OCI-LY7 (cell line): ENCODE measurements around the gene ZNF311. TPM values are rescaled to one million over a fixed set of nuclear protein-coding genes. Genes with fewer than 3 reads are reported as not detected.

Experiments used
- BruUV-seq: library from RNA; stranded (reverse); fragments of 400-500 nt; replicated peaks from 2 replicates; lab custom pipeline; 2021; lab: Mats Ljungman, UMichigan
- CTCF ChIA-PET: fragments of 300-600 bp; sonication (Branson Sonifier 250); formaldehyde crosslinking; loops from one replicate; lab custom pipeline; 2022; ENCODE audit warnings: antibody characterized with exemption; ENCODE audit not compliant: unreplicated experiment; lab: Charles Lee
- POLR2A ChIA-PET: fragments of 300-600 bp; sonication (Branson Sonifier 250); formaldehyde crosslinking; loops from one replicate; lab custom pipeline; 2022; ENCODE audit warnings: antibody characterized with exemption; lab: Charles Lee
- DNase-seq: peaks from one replicate; pipeline ENCODE4 v3.0.0-alpha.2; 2015; ENCODE audit warnings: low spot score
- H2AFZ ChIP-seq: fragments of 200-600 bp; sonication (generic), shearing (Covaris generic); 2 replicates; pipeline ENCODE4 v1.6.1; 2014; ENCODE audit warnings: mild to moderate bottlenecking, antibody characterized with exemption, low read length, moderate library complexity
- H3K27ac ChIP-seq: fragments of 200-600 bp; sonication (generic); 2 replicates; pipeline ENCODE4 v1.5.1; 2014; ENCODE audit warnings: mixed run types, low read depth, mild to moderate bottlenecking, moderate library complexity, low read length, inconsistent platforms; ENCODE audit not compliant: poor library complexity, severe bottlenecking
- H3K36me3 ChIP-seq: fragments of 200-600 bp; sonication (generic); 2 replicates; pipeline ENCODE4 v1.6.1; 2014; ENCODE audit warnings: mild to moderate bottlenecking, antibody characterized with exemption, low read length, moderate library complexity, mixed read lengths; ENCODE audit not compliant: insufficient read depth
- H3K4me1 ChIP-seq: fragments of 200-600 bp; sonication (generic); 2 replicates; pipeline ENCODE4 v1.5.1; 2014; ENCODE audit warnings: mild to moderate bottlenecking, low read length; ENCODE audit not compliant: insufficient read depth, poor library complexity, severe bottlenecking
- H3K4me2 ChIP-seq: fragments of 200-600 bp; sonication (generic); 2 replicates; pipeline ENCODE4 v1.6.1; 2014; ENCODE audit warnings: mild to moderate bottlenecking, low read length
- H3K4me3 ChIP-seq: fragments of 200-600 bp; sonication (generic); 2 replicates; pipeline ENCODE4 v1.5.1; 2014; ENCODE audit warnings: mild to moderate bottlenecking, low read depth, low read length; ENCODE audit not compliant: poor library complexity, severe bottlenecking
- H3K79me2 ChIP-seq: fragments of 200-600 bp; sonication (generic); 2 replicates; pipeline ENCODE4 v1.6.1; 2016; ENCODE audit warnings: low read depth, mild to moderate bottlenecking, low read length, moderate library complexity, mixed read lengths; ENCODE audit not compliant: insufficient read depth
- H3K9me2 ChIP-seq: fragments of 200-600 bp; sonication (generic); 2 replicates; pipeline ENCODE4 v1.6.1; 2016; ENCODE audit warnings: mild to moderate bottlenecking, low read length, mixed read lengths; ENCODE audit not compliant: insufficient read depth
- H3K9me3 ChIP-seq: fragments of 200-600 bp; sonication (generic); 2 replicates; pipeline ENCODE4 v1.6.1; 2014; ENCODE audit warnings: mild to moderate bottlenecking, mixed run types, low read length, mixed read lengths
- H4K20me1 ChIP-seq: fragments of 200-600 bp; sonication (generic); 2 replicates; pipeline ENCODE4 v1.6.1; 2014; ENCODE audit warnings: mild to moderate bottlenecking, antibody characterized with exemption, low read length, moderate library complexity, mixed read lengths; ENCODE audit not compliant: insufficient read depth
- CTCF ChIP-seq: fragments of 200-600 bp; sonication (generic); conservative IDR thresholded peaks from 2 replicates; pipeline ENCODE4 v1.5.1; 2014; ENCODE audit warnings: mild to moderate bottlenecking, antibody characterized with exemption, low read length, moderate library complexity, mixed read lengths
- EZH2phosphoT487 ChIP-seq: fragments of 200-600 bp; sonication (generic); IDR thresholded peaks from 2 replicates; pipeline ENCODE4 v1.6.1; 2018; ENCODE audit warnings: low read depth, borderline replicate concordance, mild to moderate bottlenecking, mixed run types, antibody characterized with exemption, low read length, moderate library complexity, mixed read lengths
- intact Hi-C: fragments of 100-400 bp; cut with micrococcal nuclease; formaldehyde crosslinking; loops from one replicate; pipeline ENCODE4 v1.10.0; 2022; ENCODE audit not compliant: unreplicated experiment
- total RNA-seq, 2 experiments: library from RNA; depleted of rRNA in 1 of 2; stranded (reverse); fragments of >200 nt in 1 of 2; shearing (Covaris generic) in 1 of 2; gene quantifications; 2 replicates each; pipeline ENCODE4 v1.2.3, GENCODE V29; 2014 to 2022

The ZNF311 gene
- total RNA-seq, 2 experiments from 2014 or later = not detected

- no peak for DNase-seq
- intact Hi-C loops = loop anchor here (10.0 kb wide), 1 partner anchor 1084 kb away; no protein-coding TSS in a partner anchor
Observed at GRCh38 chr6:28988536-28989311, 16.4 kb downstream of the ZNF311 start.

GRCh38 chr6:28985462-28986164, 19.5 kb downstream of the ZNF311 start:
- POLR2A ChIA-PET = no interaction called here
- intact Hi-C loops = loop anchor here (10.0 kb wide), 1 partner anchor 1081 kb away; no protein-coding TSS in a partner anchor
- Histone ChIP-seq H3K9me3 (no peaks in the 10 kb centered on the region), H2AFZ (no peak overlapping the region), H3K79me2 (no peaks in the 10 kb centered on the region), H3K4me1 (peaks cover under 1% of the 10 kb centered on the region), H3K9me2 (no peaks in the 10 kb centered on the region), H3K36me3 (no peaks in the 10 kb centered on the region), H4K20me1 (no peaks in the 10 kb centered on the region), H3K27ac (no peak overlapping the region), H3K4me3 (no peak overlapping the region), H3K4me2 (no peak overlapping the region)
- BruUV-seq = no TSS peak
- TF ChIP-seq CTCF (no peak), EZH2phosphoT487 (no peak)
- CTCF ChIA-PET = no interaction called here
- no peak for DNase-seq

More at GRCh38 chr6:28988536-28989311, 16.4 kb downstream of the ZNF311 start:
- ChIA-PET CTCF (no interaction called here), POLR2A (no interaction called here)
- BruUV-seq = no TSS peak
- no peaks in the 10 kb centered on the region for H3K79me2 ChIP-seq
- no peak overlapping the region for H2AFZ ChIP-seq
- no peaks in the 10 kb centered on the region for H3K9me3 ChIP-seq
- H4K20me1 ChIP-seq = no peaks in the 10 kb centered on the region
- TF ChIP-seq CTCF (no peak), EZH2phosphoT487 (no peak)
- H3K36me3 ChIP-seq = no peaks in the 10 kb centered on the region
- no peak overlapping the region for H3K27ac ChIP-seq
- no peak overlapping the region for H3K4me2 ChIP-seq
- H3K9me2 ChIP-seq = no peaks in the 10 kb centered on the region
- H3K4me1 ChIP-seq = no peaks in the 10 kb centered on the region
- no peak overlapping the region for H3K4me3 ChIP-seq
